HG03095 (cell line): Measurements from ENCODE around the gene RDH11.
"Not testable (repeated sequence)": the region's sequence is repeated elsewhere in the genome, so short reads cannot be mapped to it uniquely, and the experiment has no call there.

Experiments
- ATAC-seq: cut with Tn5 transposase; IDR thresholded peaks from one replicate; pipeline ENCODE4 v1.9.1; 2021; ENCODE audit warnings: moderate library complexity; ENCODE audit not compliant: unreplicated experiment

The RDH11 gene

GRCh38 chr14:67705211-67705610, 9.6 kb upstream of the RDH11 start:
- ATAC-seq, result no peak

DNA sequence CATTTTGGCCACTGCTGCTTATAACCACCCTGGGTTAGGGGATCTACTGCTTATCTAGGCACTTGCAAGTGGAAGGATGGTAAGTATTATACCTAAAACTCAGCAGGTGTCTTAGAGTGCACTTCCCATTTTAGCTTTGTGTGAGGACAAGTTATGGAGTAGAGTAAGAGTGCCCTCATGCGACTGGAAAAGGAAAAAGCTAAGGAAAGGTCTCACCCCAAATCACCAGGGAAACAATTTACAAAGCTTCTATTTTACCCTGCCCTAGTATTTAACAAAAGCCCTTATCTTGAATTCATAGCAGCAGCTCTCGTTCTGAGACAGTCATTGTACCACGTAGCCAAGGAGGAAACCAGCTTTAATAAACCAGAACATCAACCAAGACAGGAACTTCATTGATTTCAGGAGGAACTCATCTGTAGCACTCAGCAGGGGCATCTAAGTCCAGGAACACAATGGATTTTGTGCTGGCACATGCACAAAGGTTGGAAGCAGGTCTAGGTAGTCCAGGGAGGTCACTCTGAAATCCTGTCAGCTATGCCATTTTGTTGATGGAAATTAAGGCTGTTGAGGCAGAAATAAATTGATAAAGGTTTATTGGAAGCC, 9.0 kb upstream of the RDH11 start:
- no peak for ATAC-seq

DNA sequence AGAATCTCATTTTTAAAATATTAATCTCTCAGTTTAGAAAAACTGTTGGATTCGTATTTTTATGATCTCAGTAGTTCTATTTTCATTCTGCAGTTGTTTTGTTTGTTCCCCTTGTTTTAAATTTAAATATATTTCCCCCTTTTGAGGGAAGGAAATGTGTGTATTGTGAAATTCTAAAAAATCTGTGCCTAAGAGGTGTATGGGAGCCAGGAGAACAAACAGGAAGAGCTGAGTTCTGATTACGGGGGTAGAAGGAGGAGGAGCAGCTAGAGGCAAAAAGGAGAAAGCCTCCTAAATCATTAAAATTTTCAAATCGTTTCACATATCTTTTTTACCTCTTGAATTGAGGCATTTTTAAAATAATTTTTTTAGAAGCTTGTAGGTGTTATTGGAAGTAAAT, 8.4 kb upstream of the RDH11 start:
- ATAC-seq, result no peak

- ATAC-seq, result not testable (repeated sequence)
Observed at GRCh38 chr14:67701492-67701891, 5.9 kb upstream of the RDH11 start, which contains the start of gene RDH12. Gene RDH12 (plus strand): TSS chr14:67701886. CDS start chr14:67722643, 20,757 bp downstream.

DNA sequence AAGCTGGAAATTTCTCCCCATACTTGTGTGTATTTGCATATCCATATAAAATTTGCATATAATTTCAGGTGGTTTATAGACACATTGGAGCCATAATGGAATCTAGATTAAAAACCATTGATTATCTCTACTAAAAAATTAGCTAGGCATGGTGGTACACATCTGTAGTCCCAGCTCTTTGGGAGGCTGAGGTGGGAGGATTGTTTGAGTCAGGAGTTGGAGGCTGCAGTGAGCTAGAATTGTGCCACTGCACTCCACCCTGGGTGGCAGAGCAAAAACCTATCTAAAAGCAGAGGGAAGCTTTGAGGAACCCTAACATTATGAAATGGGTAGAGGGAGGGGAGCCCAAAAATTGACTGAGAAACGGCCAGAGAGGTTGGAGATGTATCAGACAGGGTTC, 2.6 kb upstream of the RDH11 start:
- ATAC-seq, result no peak

DNA sequence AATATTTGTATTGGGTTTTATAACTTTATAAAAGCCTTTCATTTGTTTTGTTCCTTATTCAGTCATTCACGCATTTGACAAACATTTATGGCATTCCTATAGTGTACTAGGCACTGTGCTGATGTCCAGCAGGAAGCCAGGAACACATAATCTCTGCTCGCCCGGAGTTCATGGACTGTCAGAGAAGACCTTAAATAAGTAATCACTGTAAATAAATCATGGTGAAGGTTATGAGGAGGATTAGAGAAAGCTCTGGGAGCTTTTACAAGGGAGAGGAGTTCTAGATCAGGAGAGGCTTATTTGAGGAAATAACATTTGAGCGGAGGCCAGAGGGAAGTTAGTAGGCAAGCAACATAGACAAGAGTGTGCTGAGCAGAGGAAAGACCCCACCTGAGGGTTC, 1.4 kb upstream of the RDH11 start:
- no peak for ATAC-seq

DNA sequence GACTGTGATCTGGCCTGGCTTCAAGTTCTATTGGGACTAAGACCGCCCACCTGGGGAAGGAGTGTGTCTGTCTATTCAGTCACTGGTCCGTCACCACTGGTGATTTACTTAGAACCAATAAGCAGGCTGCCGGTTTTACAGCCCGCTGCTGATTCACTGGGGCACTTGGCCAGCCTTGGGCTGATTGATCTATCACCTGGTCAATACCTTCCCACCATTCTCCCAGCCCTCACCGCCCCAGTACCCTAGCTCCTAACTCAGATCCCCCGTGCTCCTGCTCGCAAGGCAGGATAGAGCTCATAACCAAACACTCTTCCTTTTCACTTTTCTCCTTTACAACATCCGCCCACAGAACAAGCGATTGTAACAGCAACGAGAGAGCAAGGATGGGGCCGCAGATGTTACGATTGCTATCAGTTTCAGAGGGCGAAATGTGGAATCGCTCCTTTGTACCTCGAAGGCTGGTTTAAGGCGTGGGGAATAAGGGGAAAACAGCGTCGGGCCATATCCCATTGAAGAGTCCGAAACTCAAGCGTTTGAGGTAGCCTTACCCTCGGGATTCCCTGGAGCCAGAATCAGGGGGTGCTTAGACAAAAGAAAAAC, 672 bp downstream of the RDH11 start:
- peak; percentile 82 for ATAC-seq

- no peak for ATAC-seq
Observed at GRCh38 chr14:67690011-67690410, 5.6 kb downstream of the RDH11 start.

DNA sequence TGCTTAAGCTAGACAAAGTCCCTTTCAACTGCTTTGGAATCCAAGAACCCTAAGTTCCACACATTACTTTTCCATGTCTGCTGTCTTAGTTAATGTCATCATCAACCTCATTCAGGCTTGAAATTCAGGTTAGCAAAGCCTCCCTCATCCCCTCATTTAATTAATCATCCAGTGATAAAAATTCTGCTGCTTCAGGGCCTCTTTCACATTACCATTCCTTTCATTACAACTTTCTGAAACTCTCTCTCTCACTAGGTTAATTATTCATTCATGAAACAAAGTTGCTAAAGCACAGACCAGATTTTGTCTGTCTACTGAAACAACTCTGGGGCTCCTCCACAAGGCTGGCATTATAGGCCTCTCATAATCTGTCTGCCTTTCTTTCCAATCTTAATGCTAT, 11.7 kb downstream of the RDH11 start:
- no peak for ATAC-seq

GRCh38 chr14:67680941-67681340, 14.6 kb downstream of the RDH11 start:
- no peak for ATAC-seq

DNA sequence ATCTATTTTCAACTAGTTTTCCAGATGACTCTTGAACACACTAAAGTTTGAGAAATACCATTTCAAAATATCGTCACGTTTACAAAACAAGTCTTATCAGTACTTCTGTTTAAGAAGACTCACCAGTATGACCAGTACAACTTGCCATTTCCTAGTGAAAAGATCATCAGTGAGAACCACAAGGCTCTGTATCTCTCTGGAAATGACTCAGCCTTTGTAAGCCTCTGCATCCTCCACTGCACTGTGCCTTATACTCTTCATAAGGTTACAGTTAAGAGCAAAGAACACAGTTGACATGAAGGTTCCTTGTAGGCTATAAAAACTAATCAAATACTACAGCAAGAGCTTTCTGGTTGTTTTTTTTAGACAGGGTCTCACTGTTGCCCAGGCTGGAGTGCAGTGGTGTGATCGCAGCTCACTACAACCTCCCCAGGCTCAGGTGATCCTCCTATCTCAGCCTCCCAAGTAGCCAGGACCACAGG, 15.4 kb downstream of the RDH11 start:
- peak; percentile 98 for ATAC-seq

GRCh38 chr14:67679006-67679405, 16.6 kb downstream of the RDH11 start:
- ATAC-seq, result no peak

GRCh38 chr14:67675219-67675582, 20.4 kb downstream of the RDH11 start:
- ATAC-seq, result no peak

GRCh38 chr14:67674480-67675218, 20.9 kb downstream of the RDH11 start, which contains the start of gene VTI1B:
Gene VTI1B (minus strand): TSS chr14:67674632. CDS start chr14:67674489, 143 bp downstream.
- peak; percentile 88 for ATAC-seq

- ATAC-seq, result peak; percentile 39
Observed at GRCh38 chr14:67674139-67674479, 21.5 kb downstream of the RDH11 start.

DNA sequence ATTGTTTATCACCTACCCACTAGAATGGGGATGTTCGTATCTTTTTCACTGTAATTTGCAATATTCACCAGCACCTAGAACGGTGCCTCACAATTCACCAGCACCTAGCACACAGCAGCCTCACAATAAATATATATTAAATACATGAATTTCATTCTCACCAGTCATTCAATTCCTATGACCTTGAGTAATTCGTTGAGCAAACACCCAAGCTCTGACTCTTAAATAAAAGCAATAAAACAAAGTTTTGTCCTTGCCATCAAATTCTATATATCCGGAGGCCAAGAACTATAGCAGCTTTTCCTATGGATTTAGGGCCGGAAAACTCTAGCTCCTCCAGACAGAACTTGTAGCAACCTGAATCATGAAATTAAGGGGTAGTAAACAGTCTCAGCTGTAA, 22.1 kb downstream of the RDH11 start:
- ATAC-seq, result no peak

GRCh38 chr14:67668559-67668958, 27.0 kb downstream of the RDH11 start:
- ATAC-seq, result no peak

DNA sequence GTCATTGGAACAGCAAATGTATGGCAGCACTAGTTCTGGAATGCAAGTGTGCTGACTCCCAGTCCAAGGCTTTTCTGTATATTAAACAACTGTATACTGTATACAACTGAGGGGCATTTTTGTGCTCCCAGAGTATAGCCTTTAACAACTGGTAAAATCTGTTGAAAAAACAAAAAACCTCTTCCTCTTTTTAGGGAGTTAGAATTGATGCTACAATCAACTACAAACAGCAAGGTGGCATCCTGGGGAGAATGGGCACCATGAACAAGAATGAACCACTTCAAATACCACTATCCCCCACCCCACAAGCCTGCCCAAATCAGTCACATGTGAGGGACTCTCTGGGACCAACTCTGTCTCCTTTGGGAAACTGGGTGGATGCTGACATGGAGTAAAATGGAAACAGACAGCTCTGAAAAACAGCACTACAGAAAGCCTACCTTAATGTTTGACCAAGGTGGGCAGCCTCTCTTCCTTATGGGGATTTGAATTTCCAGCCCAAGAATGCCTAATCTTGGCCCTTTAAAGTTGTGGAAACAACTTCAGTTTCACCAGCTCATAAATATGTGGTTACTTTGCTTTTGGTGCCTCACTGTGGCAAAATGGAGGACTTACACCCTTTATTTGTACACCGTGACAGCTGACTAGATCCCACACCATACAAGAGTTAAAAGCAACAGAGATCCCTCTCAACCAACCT, 28.7 kb downstream of the RDH11 start:
- ATAC-seq, result no peak

- ATAC-seq, result no peak
Observed at GRCh38 chr14:67665868-67666267, 29.7 kb downstream of the RDH11 start.

DNA sequence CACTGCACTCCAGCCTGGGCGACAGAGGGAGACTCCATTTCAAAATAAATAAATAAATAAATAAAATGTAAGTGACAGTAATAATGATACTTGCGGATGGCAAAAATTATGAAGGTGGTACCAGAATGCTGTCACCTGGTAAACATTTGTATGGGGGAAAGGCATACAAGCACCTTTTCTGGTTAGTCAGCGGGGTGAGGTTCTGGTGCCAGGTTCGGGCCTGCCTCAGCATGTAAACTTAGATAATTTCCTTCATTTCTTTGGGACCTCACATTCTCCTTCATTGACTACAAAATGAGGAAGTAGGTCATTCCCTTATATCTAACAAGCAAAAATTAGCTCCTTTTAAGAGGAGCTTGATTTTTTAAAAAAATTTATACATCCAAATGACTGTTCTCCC, 31.9 kb downstream of the RDH11 start:
- ATAC-seq, result no peak

DNA sequence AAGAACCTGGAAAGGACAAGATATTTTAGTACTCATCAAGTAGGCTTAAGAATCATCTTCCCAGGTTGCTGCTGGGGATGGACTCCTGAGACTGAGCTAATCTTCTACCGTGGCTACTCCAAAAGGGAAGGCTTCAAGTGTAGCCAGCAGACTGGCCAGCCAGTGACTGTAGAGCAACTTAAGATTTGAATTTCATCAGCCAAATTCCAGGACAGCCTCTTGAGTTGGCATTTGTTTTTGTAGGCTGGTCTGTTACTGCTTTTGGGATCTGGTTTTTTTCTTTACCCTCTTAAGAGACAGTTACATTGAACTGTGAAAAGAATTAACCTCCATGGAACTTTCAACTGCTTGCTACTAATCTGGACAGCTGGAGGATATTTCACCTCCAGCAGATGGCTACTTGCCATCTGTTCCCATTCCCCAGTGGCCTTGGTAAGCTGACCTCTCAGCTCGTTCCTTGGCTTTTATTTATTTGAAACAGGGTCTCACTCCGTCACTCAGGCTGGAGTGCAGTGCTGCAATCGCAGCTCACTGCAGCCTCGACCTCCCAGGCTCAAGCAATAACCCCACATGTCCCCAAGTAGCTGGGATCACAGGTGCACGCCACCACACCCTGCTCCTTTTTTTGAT, 41.8 kb downstream of the RDH11 start:
- no peak for ATAC-seq
